GM12801 (cell line): Measurements from ENCODE around the gene LDLRAD3.

Experiments used
- CTCF ChIP-seq: IDR thresholded peaks from one replicate; pipeline ENCODE4 v1.5.1; 2011; ENCODE audit warnings: control low read depth; ENCODE audit not compliant: insufficient read length; ENCODE audit errors: extremely low read depth

The LDLRAD3 gene

GRCh38 chr11:36258730-36259360 is 315.0 kb downstream of the LDLRAD3 start:
- TF ChIP-seq CTCF, result no peak

DNA sequence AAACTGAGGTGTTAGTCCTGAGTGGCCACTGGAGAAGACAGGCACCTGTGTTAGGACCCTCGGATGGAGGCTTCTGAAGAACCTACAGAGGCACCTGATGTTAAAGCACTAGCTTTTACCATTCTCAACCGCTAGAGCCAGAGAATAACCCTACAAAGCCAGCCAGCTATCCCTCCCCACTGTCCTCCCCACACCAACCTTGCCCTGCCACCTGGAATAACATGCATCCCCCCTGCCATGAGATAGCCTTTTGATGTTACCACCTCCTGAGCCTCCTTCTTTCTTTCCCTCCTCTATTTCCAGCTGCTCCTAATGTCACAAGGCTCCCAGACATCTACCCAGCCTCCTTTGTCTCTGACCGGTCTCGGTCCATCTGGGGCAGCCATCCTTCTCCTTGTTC is 317.2 kb downstream of the LDLRAD3 start:
- TF ChIP-seq CTCF, result no peak

- TF ChIP-seq CTCF, result no peak
Measured at GRCh38 chr11:36264011-36264972, 320.4 kb downstream of the LDLRAD3 start.

- TF ChIP-seq CTCF, result no peak
Measured at GRCh38 chr11:36264973-36265344, 321.1 kb downstream of the LDLRAD3 start.

DNA sequence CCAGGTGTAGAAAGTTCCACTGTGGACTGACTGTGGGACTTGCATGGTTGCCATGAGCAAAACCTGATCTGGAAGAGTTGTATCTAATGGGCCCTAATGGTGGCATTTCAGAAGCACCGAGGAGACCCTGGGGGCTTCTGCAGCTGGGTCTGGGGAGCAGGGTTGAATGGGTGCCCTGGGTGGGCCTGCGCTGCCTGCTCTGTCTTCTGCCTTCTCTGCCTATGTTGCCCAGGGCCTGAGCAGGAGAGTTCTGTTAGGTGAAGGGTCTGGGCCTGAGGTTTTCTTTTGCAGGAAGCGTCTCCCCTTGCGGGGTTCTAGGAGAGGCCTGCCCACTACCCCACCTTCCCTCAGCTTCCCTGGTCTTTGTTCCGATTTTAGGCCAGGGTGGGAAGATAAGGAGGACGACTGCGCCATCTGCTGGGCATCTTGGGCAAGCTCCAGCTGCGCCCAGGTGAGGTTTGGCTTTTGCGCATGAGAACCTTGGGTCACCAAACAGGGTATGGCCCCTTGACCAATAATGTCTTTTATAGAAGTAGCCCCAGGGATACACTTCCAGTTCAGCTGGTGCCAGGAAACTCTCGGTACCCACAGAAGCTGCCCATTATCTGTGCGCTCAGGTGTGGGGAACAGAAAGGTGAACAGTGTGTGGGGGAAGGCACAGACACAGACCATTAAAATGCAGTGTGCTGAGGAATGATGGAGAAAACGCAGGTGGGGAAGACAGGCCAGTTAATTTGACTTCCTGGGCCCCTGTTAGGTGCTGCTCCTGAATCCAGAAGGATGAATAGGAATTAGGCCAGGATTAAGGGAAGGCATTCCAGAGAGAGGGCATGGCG is 322.1 kb downstream of the LDLRAD3 start:
- TF ChIP-seq CTCF, result no peak

DNA sequence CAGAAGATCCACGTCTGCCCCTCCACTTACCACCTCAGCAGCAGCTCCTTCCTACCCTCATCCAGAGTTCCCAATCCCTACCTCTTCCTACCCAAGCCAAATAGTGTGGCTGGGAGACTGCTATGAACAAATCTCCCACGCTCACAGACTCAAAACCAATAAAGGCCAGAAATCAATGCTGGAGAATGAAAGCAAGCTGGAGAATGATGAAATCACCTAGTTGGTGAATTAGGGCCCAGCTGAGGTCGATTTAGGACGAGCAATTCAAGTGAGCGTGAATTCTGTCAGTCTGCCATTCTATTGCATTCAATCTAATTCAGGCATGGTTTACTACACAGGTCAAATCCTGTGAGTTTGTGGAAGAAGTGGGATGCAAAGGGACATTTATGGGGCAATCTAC is 322.9 kb downstream of the LDLRAD3 start:
- TF ChIP-seq CTCF, result no peak
